H7 (cell line): ENCODE data around the gene ERN1. TPM values are rescaled to one million over a fixed set of nuclear protein-coding genes. Genes with fewer than 3 reads are reported as not detected.
"Not testable (repeated sequence)": the region's sequence is repeated elsewhere in the genome, so short reads cannot be mapped to it uniquely, and the experiment has no call there.

Experiments
- DNase-seq: peaks from one replicate; pipeline ENCODE4 v3.0.0; 2012
- H3K27me3 ChIP-seq: 2 replicates; pipeline ENCODE4 v1.6.0; 2011; ENCODE audit warnings: mild to moderate bottlenecking, low read length; ENCODE audit not compliant: control insufficient read depth, insufficient read depth
- H3K36me3 ChIP-seq: replicated peaks from 2 replicates; pipeline ENCODE4 v1.5.1; 2011; ENCODE audit warnings: low read length; ENCODE audit not compliant: control insufficient read depth, insufficient read depth
- H3K4me3 ChIP-seq: 2 replicates; pipeline ENCODE4 v1.5.1; 2011; ENCODE audit warnings: low read depth, mild to moderate bottlenecking, control low read depth, low read length, moderate library complexity; ENCODE audit not compliant: insufficient read depth
- total RNA-seq: library from RNA; depleted of rRNA; stranded (reverse); fragments of >200 nt; shearing (Covaris generic); gene quantifications from 2 replicates; pipeline ENCODE4 v1.2.3, GENCODE V29; 2014; rRNA removed

ERN1 gene
- 1.8 and 2.3 TPM in 2 replicates for total RNA-seq

- Histone ChIP-seq H3K27me3 (peaks cover 23% of the 10 kb centered on the region), H3K4me3 (peak within 1 kb of the TSS; percentile 66), H3K36me3 (no peaks in the 10 kb centered on the region)
- peak; percentile 98 for DNase-seq
Measured at GRCh38 chr17:64129765-64130558, at the start of gene ERN1. TSS of gene ERN1 (minus strand) at chr17:64130144. CDS start at chr17:64130029, 115 bp downstream.

- H3K36me3 ChIP-seq, DNase-seq, H3K4me3 ChIP-seq, H3K27me3 ChIP-seq: not testable (repeated sequence)
Measured at GRCh38 chr17:64179024-64179423, 49.1 kb upstream of the ERN1 start.

- Histone ChIP-seq H3K4me3 (no peak overlapping the region), H3K27me3 (no peaks in the 10 kb centered on the region)
- DNase-seq: no peak
Measured at GRCh38 chr17:64178011-64178825, 48.3 kb upstream of the ERN1 start.

GRCh38 chr17:64177311-64178010, 47.5 kb upstream of the ERN1 start:
- no peaks in the 10 kb centered on the region for H3K27me3 ChIP-seq

More at GRCh38 chr17:64178011-64178825, 48.3 kb upstream of the ERN1 start:
- no peaks in the 10 kb centered on the region; the same call in 1 of the 2 replicates for H3K36me3 ChIP-seq

GRCh38 chr17:64176556-64176955, 46.6 kb upstream of the ERN1 start:
- no peak overlapping the region for H3K4me3 ChIP-seq
- DNase-seq: no peak
- no peaks in the 10 kb centered on the region for H3K27me3 ChIP-seq
- H3K36me3 ChIP-seq: no peaks in the 10 kb centered on the region; the same call in 1 of the 2 replicates

More at GRCh38 chr17:64177311-64178010, 47.5 kb upstream of the ERN1 start:
- Histone ChIP-seq H3K36me3 (no peaks in the 10 kb centered on the region; the same call in 1 of the 2 replicates), H3K4me3 (no peak overlapping the region)
- no peak for DNase-seq

GRCh38 chr17:64174686-64175456, 44.9 kb upstream of the ERN1 start:
- H3K36me3 ChIP-seq: peaks cover 2% of the 10 kb centered on the region
- H3K4me3 ChIP-seq: no peak overlapping the region
- DNase-seq: no peak
- H3K27me3 ChIP-seq: no peaks in the 10 kb centered on the region

GRCh38 chr17:64173646-64174045, 43.7 kb upstream of the ERN1 start:
- DNase-seq: no peak
- Histone ChIP-seq H3K4me3 (no peak overlapping the region), H3K27me3 (no peaks in the 10 kb centered on the region), H3K36me3 (peaks cover 2% of the 10 kb centered on the region)

GRCh38 chr17:64172510-64172909, 42.6 kb upstream of the ERN1 start:
- Histone ChIP-seq H3K27me3 (no peaks in the 10 kb centered on the region), H3K36me3 (peaks cover 2% of the 10 kb centered on the region), H3K4me3 (no peak overlapping the region)
- no peak for DNase-seq

GRCh38 chr17:64171041-64171440, 41.1 kb upstream of the ERN1 start:
- H3K4me3 ChIP-seq: no peak overlapping the region
- DNase-seq: no peak
- H3K27me3 ChIP-seq: no peaks in the 10 kb centered on the region
- peaks cover 4% of the 10 kb centered on the region for H3K36me3 ChIP-seq

GRCh38 chr17:64170286-64170685, 40.3 kb upstream of the ERN1 start:
- Histone ChIP-seq H3K36me3 (peaks cover 4% of the 10 kb centered on the region), H3K4me3 (no peak overlapping the region), H3K27me3 (no peaks in the 10 kb centered on the region)
- DNase-seq: no peak

- DNase-seq, H3K4me3 ChIP-seq, H3K36me3 ChIP-seq, H3K27me3 ChIP-seq: not testable (repeated sequence)
Measured at GRCh38 chr17:64167666-64168065, 37.7 kb upstream of the ERN1 start.

- H3K27me3 ChIP-seq: no peaks in the 10 kb centered on the region
- H3K4me3 ChIP-seq: no peak overlapping the region
- H3K36me3 ChIP-seq: peaks cover 4% of the 10 kb centered on the region
- DNase-seq: no peak
Measured at GRCh38 chr17:64166876-64167275, 36.9 kb upstream of the ERN1 start.

- H3K4me3 ChIP-seq: no peak overlapping the region
- H3K36me3 ChIP-seq: peaks cover 2% of the 10 kb centered on the region
- no peak for DNase-seq
- H3K27me3 ChIP-seq: no peaks in the 10 kb centered on the region
Measured at GRCh38 chr17:64165347-64165746, 35.4 kb upstream of the ERN1 start.
